ENCODE results near the gene ZNF800. TPM values are rescaled to one million over a fixed set of nuclear protein-coding genes. Genes with fewer than 3 reads are reported as not detected.

The ZNF800 gene
- polyA plus RNA-seq, 1 donor (not counting 4 experiments of a cell fraction or from before 2014, with no cell fraction given) = 18.0 TPM

DNA sequence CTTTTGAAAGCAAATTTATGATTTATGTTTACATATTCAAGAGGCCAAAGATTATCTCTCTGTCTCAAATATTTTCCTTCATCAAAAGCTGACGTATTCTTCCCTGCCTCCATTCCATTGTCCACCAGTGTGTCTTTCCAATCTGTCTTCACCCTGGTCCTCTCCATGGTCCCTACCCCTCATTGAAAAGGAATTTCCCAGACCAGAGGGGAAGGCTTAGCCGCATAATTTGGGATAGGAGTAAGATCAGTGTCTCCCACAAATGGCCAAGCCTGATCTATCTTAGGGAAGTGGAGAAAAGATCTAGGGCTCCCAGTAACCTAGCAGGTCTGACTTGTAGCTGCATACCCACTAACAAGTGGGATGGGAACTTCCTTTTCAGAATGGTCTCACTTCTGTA is 46.3 kb upstream of the ZNF800 start:
- Histone ChIP-seq H3K9me1 (ENCODE audit: control insufficient read depth, extremely low read depth, insufficient read depth, low read length) (no peaks in the 10 kb centered on the region), H3K9ac (ENCODE audit: control insufficient read depth, extremely low read depth, insufficient read depth, low read length) (no peak overlapping the region), H3K9me3 (ENCODE audit: control insufficient read depth, low read depth, low read length) (no peaks in the 10 kb centered on the region), H4K20me1 (ENCODE audit: control insufficient read depth, extremely low read depth, insufficient read depth, low read length) (no peaks in the 10 kb centered on the region), H3K27ac (ENCODE audit: control insufficient read depth, insufficient read depth, low read length) (no peak overlapping the region), H3K4me2 (ENCODE audit: control insufficient read depth, extremely low read depth, insufficient read depth, low read depth, low read length) (no peak overlapping the region), H3K4me1 (ENCODE audit: control insufficient read depth, extremely low read depth, insufficient read depth, low read length) (no peaks in the 10 kb centered on the region), H2AFZ (ENCODE audit: control insufficient read depth, low read length) (no peak overlapping the region), H3K79me2 (ENCODE audit: control insufficient read depth, insufficient read depth, low read length) (no peaks in the 10 kb centered on the region), H3K4me3 (ENCODE audit: control insufficient read depth in 2 of 3, extremely low read depth in 1 of 3, insufficient read depth in 2 of 3, low read depth in 1 of 3, low read length in 3 of 3) (no peak overlapping the region), H3K36me3 (ENCODE audit: control insufficient read depth in 2 of 2, extremely low read depth in 1 of 2, insufficient read depth in 2 of 2, low read length in 2 of 2) (no peaks in the 10 kb centered on the region), H3K27me3 (ENCODE audit: control insufficient read depth, extremely low read depth, insufficient read depth, low read length) (no peaks in the 10 kb centered on the region)
- no peak for DNase-seq (ENCODE audit: low read depth, low spot score)
- dilution Hi-C loops (cut with MboI; ENCODE audit: extremely low pct_ligation_motif_present, low sequenced_read_pairs) = no loop called here
- no peak for FAIRE-seq
- TF ChIP-seq CTCF (optimal IDR thresholded peaks at IDR 0.05 in 1 of 3, IDR thresholded peaks at IDR 0.05 in 1 of 3, conservative IDR thresholded peaks at IDR 0.05 in 1 of 3; ENCODE audit: extremely low read depth in 1 of 3, insufficient read depth in 2 of 3, low read length in 3 of 3) (no peak), EZH2 (IDR thresholded peaks at IDR 0.05; ENCODE audit: low read length) (no peak)

DNA sequence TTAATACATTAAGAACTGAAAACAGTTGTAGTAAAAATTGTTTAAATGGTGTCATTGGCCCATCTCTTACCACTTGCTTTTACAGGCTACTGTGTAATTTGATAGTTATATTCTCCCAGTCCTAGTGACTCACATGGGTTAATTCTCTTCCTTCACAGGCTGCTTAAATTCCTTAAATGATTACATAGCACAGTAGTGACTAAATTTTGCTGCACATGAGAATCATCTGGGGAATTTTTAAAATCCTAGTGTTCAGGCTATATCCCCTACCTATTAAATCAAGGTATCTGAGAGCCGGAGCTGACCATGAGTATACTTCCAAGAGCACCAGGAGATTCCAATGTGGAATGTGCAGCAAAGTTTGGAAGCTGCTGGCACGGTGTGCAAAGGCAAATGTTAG is 45.3 kb upstream of the ZNF800 start:
- H2AFZ ChIP-seq (ENCODE audit: control insufficient read depth, low read length) = no peak overlapping the region
- no peak overlapping the region for H3K9ac ChIP-seq (ENCODE audit: control insufficient read depth, extremely low read depth, insufficient read depth, low read length)
- no peaks in the 10 kb centered on the region for H4K20me1 ChIP-seq (ENCODE audit: control insufficient read depth, extremely low read depth, insufficient read depth, low read length)
- no peaks in the 10 kb centered on the region for H3K9me3 ChIP-seq (ENCODE audit: control insufficient read depth, low read depth, low read length)
- TF ChIP-seq EZH2 (IDR thresholded peaks at IDR 0.05; ENCODE audit: low read length) (no peak), CTCF (optimal IDR thresholded peaks at IDR 0.05 in 1 of 3, IDR thresholded peaks at IDR 0.05 in 1 of 3, conservative IDR thresholded peaks at IDR 0.05 in 1 of 3; ENCODE audit: extremely low read depth in 1 of 3, insufficient read depth in 2 of 3, low read length in 3 of 3) (no peak)
- H3K4me2 ChIP-seq (ENCODE audit: control insufficient read depth, extremely low read depth, insufficient read depth, low read depth, low read length) = no peak overlapping the region
- DNase-seq (ENCODE audit: low read depth, low spot score) = no peak
- no peaks in the 10 kb centered on the region for H3K36me3 ChIP-seq (ENCODE audit: control insufficient read depth in 2 of 2, extremely low read depth in 1 of 2, insufficient read depth in 2 of 2, low read length in 2 of 2)
- H3K9me1 ChIP-seq (ENCODE audit: control insufficient read depth, extremely low read depth, insufficient read depth, low read length) = no peaks in the 10 kb centered on the region
- no peaks in the 10 kb centered on the region for H3K27me3 ChIP-seq (ENCODE audit: control insufficient read depth, extremely low read depth, insufficient read depth, low read length)
- H3K79me2 ChIP-seq (ENCODE audit: control insufficient read depth, insufficient read depth, low read length) = no peaks in the 10 kb centered on the region
- FAIRE-seq = no peak
- no peak overlapping the region for H3K27ac ChIP-seq (ENCODE audit: control insufficient read depth, insufficient read depth, low read length)
- H3K4me1 ChIP-seq (ENCODE audit: control insufficient read depth, extremely low read depth, insufficient read depth, low read length) = no peaks in the 10 kb centered on the region
- H3K4me3 ChIP-seq (ENCODE audit: control insufficient read depth in 2 of 3, extremely low read depth in 1 of 3, insufficient read depth in 2 of 3, low read depth in 1 of 3, low read length in 3 of 3) = no peak overlapping the region
- dilution Hi-C loops (cut with MboI; ENCODE audit: extremely low pct_ligation_motif_present, low sequenced_read_pairs) = no loop called here
